ENCODE data around the gene AJAP1. TPM values are rescaled to one million over a fixed set of nuclear protein-coding genes. Genes with fewer than 3 reads are reported as not detected.

Gene AJAP1
- total RNA-seq, 1 donor from 2014 or later: 0.52 TPM

- intact Hi-C loops (cut with DNase I): no loop called here
- H3K9me3 ChIP-seq: no peaks in the 10 kb centered on the region
- TF ChIP-seq CTCF (IDR thresholded peaks at IDR 0.05): no peak
- H3K27ac ChIP-seq: no peak overlapping the region
- DNase-seq (no peak), ATAC-seq (no peak)
- H3K4me1 ChIP-seq: no peaks in the 10 kb centered on the region
- no peaks in the 10 kb centered on the region for H3K36me3 ChIP-seq
- H3K27me3 ChIP-seq: no peaks in the 10 kb centered on the region
- H3K4me3 ChIP-seq: no peak overlapping the region
Measured at GRCh38 chr1:4613606-4614370, 40.6 kb upstream of the AJAP1 start.

- H3K27me3 ChIP-seq: no peaks in the 10 kb centered on the region
- no peak overlapping the region for H3K4me3 ChIP-seq
- no peak for DNase-seq
- ATAC-seq: no peak
- H3K9me3 ChIP-seq: no peaks in the 10 kb centered on the region
- H3K36me3 ChIP-seq: no peaks in the 10 kb centered on the region
- no peaks in the 10 kb centered on the region for H3K4me1 ChIP-seq
- no peak overlapping the region for H3K27ac ChIP-seq
- no peak for TF ChIP-seq CTCF (IDR thresholded peaks at IDR 0.05)
- intact Hi-C loops (cut with DNase I): no loop called here
Measured at GRCh38 chr1:4614371-4615137, 39.9 kb upstream of the AJAP1 start.

GRCh38 chr1:4615138-4615470, 39.3 kb upstream of the AJAP1 start:
- ATAC-seq: no peak
- no peak overlapping the region for H3K27ac ChIP-seq
- no peak for DNase-seq
- no peak overlapping the region for H3K4me3 ChIP-seq
- intact Hi-C loops (cut with DNase I): no loop called here
- no peaks in the 10 kb centered on the region for H3K9me3 ChIP-seq
- H3K4me1 ChIP-seq: no peaks in the 10 kb centered on the region
- no peaks in the 10 kb centered on the region for H3K36me3 ChIP-seq
- no peak for TF ChIP-seq CTCF (IDR thresholded peaks at IDR 0.05)
- no peaks in the 10 kb centered on the region for H3K27me3 ChIP-seq

- intact Hi-C loops (cut with DNase I): no loop called here
- no peaks in the 10 kb centered on the region for H3K36me3 ChIP-seq
- no peaks in the 10 kb centered on the region for H3K4me1 ChIP-seq
- no peak for TF ChIP-seq CTCF (IDR thresholded peaks at IDR 0.05)
- no peaks in the 10 kb centered on the region for H3K9me3 ChIP-seq
- no peak overlapping the region for H3K4me3 ChIP-seq
- H3K27ac ChIP-seq: no peak overlapping the region
- H3K27me3 ChIP-seq: no peaks in the 10 kb centered on the region
- ATAC-seq (no peak), DNase-seq (no peak)
Measured at GRCh38 chr1:4615501-4615900, 38.9 kb upstream of the AJAP1 start.

DNA sequence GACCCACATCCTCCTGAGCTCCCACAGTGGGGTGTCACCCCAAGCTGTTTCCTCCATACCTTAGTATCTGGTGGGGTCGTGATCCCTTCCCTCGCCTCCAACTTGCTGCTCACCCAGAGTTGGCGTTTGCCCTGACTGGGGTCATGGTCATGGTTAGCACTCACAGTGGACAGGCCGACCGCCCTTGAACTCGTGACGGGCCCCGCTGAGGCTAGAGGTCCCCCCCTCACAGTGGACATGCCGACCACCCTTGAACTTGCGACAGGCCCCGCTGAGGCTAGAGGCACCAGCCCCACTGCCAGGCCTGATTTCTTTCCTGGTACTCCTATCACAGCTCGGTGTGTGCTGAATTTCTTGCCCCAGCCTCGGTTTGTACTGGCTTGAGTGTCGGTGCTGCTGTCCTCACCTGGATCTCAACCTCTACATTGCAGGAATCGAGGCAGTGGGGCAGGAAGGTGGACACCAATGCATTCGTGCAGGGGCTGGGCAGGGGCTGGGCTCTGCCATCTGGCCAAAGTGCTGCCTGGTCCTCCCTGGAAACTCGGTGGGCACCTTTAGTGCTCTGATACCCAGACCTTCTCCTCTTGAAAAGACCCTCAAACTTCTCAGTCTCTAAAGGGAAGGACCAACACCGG, 37.5 kb upstream of the AJAP1 start:
- no peaks in the 10 kb centered on the region for H3K36me3 ChIP-seq
- H3K27me3 ChIP-seq: no peaks in the 10 kb centered on the region
- DNase-seq (peak; percentile 51), ATAC-seq (peak; percentile 21)
- H3K27ac ChIP-seq: no peak overlapping the region
- no peaks in the 10 kb centered on the region for H3K9me3 ChIP-seq
- intact Hi-C loops (cut with DNase I): no loop called here
- TF ChIP-seq CTCF (IDR thresholded peaks at IDR 0.05): no peak
- no peaks in the 10 kb centered on the region for H3K4me1 ChIP-seq
- H3K4me3 ChIP-seq: no peak overlapping the region
